Sigmoid colon (tissue), 7 donors: ENCODE data around the gene DERA. TPM values are rescaled to one million over a fixed set of nuclear protein-coding genes. Genes with fewer than 3 reads are reported as not detected.

Experiments used
- DNase-seq: peaks from one replicate; pipeline ENCODE4 v3.0.0-alpha.2; 2019
- H3K27ac ChIP-seq, 4 donors: fragments of 200-600 bp; sonication (generic); one replicate each; pipeline ENCODE4 v1.5.1; 2016 to 2019; ENCODE audit warnings: mild to moderate bottlenecking in 1 of 4
- H3K27me3 ChIP-seq, 3 donors: fragments of 200-600 bp; sonication (generic); one replicate each; pipeline ENCODE4 v1.5.1; 2019; ENCODE audit warnings: mild to moderate bottlenecking in 1 of 3
- H3K36me3 ChIP-seq, 4 donors: fragments of 200-600 bp; sonication (generic); one replicate each; pipeline ENCODE4 v1.5.1; 2016 to 2019
- H3K4me1 ChIP-seq, 4 donors: fragments of 200-600 bp; sonication (generic); one replicate each; pipeline ENCODE4 v1.5.1; 2017 to 2019
- H3K4me3 ChIP-seq, 4 donors: fragments of 200-600 bp; sonication (generic); one replicate each; pipeline ENCODE4 v1.5.1; 2017 to 2019; ENCODE audit warnings: mild to moderate bottlenecking in 2 of 4, moderate library complexity in 1 of 4
- H3K9me3 ChIP-seq, 4 donors: fragments of 200-600 bp in 3 of 4; sonication (generic) in 3 of 4; one replicate each; pipeline versions ENCODE4 v1.5.1 to v1.6.1; 2013 to 2019
- CTCF ChIP-seq, 4 experiments: fragments of 450-650 bp in 3 of 4; fragments of 200-600 bp in 1 of 4; IDR thresholded peaks; one replicate each; pipeline ENCODE4 v1.5.1; 2016 to 2019; ENCODE audit warnings: antibody characterized with exemption in 4 of 4, mild to moderate bottlenecking in 3 of 4, moderate library complexity in 2 of 4
- EP300 ChIP-seq, 4 donors: sonication (generic); formaldehyde crosslinking; IDR thresholded peaks; one replicate each; pipeline ENCODE4 v1.6.1; 2017; ENCODE audit warnings: antibody characterized with exemption in 4 of 4
- POLR2A ChIP-seq, 2 donors: fragments of 450-650 bp; IDR thresholded peaks; one replicate each; pipeline ENCODE4 v1.6.1; 2016; ENCODE audit warnings: antibody characterized with exemption in 2 of 2, mild to moderate bottlenecking in 2 of 2, moderate library complexity in 2 of 2
- POLR2AphosphoS5 ChIP-seq, 4 donors: sonication (generic); formaldehyde crosslinking; IDR thresholded peaks; one replicate each; pipeline ENCODE4 v1.6.1; 2017; ENCODE audit warnings: antibody characterized with exemption in 4 of 4
- WGBS, 2 donors: extraction: QIAGEN DNeasy Blood & Tissue Kit; methylation state at CpG; one replicate each; pipeline ENCODE4 v1.1.7; 2013; 5-methylcytosine and 5-hydroxymethylcytosine counted together
- intact Hi-C: fragments of 100-400 bp; cut with DNase I; formaldehyde crosslinking; loops from one replicate; pipeline ENCODE4 v1.15.1; 2023
- polyA plus RNA-seq, 3 donors: library from polyadenylated mRNA; stranded (reverse); fragments of 200-250 nt; gene quantifications; one replicate each; pipeline ENCODE4 v1.2.3, GENCODE V29; 2013
- total RNA-seq, 4 donors: library from RNA; depleted of rRNA; stranded (reverse); fragments of >200 nt; gene quantifications; one replicate each; pipeline ENCODE4 v1.1.0, GENCODE V29; 2016
- donor health status: healthy with polysubstance abuse.
- donor health status: Bipolar disorder and iron deficiency.
- donor health status: healthy.

DERA gene
- total and polyA plus RNA-seq, 7 donors: 26.6 to 106 (median 46.4) TPM

GRCh38 chr12:16062611-16063010 is 151.5 kb downstream of the DERA start:
- TF ChIP-seq POLR2A (IDR thresholded peaks at IDR 0.05): no peak
- no peak for TF ChIP-seq CTCF (IDR thresholded peaks at IDR 0.05)
- TF ChIP-seq POLR2AphosphoS5 (IDR thresholded peaks at IDR 0.05): no peak
- no peak for TF ChIP-seq EP300 (IDR thresholded peaks at IDR 0.05)

DNA sequence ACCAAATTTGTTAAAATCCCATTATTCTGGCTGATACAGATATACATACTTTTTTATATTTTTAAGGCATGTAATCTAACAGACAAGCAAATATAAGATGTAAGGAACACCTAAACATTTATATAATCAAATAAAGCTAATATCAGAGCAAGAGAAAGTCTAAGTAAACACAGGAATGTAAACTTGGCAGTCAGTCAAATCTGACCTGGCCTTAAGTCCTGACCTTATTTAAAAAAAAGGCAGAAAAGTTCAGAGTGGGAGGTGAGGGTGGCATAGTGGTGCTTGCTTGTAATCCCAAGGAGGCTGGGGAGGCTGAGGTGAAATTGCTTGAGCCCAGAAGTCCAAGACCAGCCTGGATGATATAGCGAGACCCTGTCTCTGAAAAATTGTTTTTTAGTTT is 152.6 kb downstream of the DERA start:
- no peaks in the 10 kb centered on the region for H3K9me3 ChIP-seq
- intact Hi-C loops: no loop called here
- no peaks in the 10 kb centered on the region for H3K36me3 ChIP-seq
- no peak for DNase-seq
- H3K4me3 ChIP-seq: no peak overlapping the region
- 91 to 95% methylated on average over 1 of the region's 1 CpG for WGBS, 2 donors
- H3K27me3 ChIP-seq: no peaks in the 10 kb centered on the region
- no peak overlapping the region for H3K27ac ChIP-seq
- H3K4me1 ChIP-seq: no peaks in the 10 kb centered on the region
- TF ChIP-seq POLR2A (IDR thresholded peaks at IDR 0.05) (no peak), EP300 (IDR thresholded peaks at IDR 0.05) (no peak), POLR2AphosphoS5 (IDR thresholded peaks at IDR 0.05) (no peak), CTCF (IDR thresholded peaks at IDR 0.05) (no peak)

More at GRCh38 chr12:16062611-16063010, 151.5 kb downstream of the DERA start:
- Histone ChIP-seq H3K27me3 (no peaks in the 10 kb centered on the region), H3K36me3 (no peaks in the 10 kb centered on the region), H3K27ac (no peak overlapping the region), H3K4me3 (no peak overlapping the region), H3K9me3 (no peaks in the 10 kb centered on the region), H3K4me1 (no peaks in the 10 kb centered on the region)
- DNase-seq: no peak
- intact Hi-C loops: no loop called here
- WGBS, 2 donors: 88 to 96% methylated on average over 1 of the region's 1 CpG

GRCh38 chr12:16070113-16070512 is 159.0 kb downstream of the DERA start:
- no peak for TF ChIP-seq EP300 (IDR thresholded peaks at IDR 0.05)
- TF ChIP-seq CTCF (IDR thresholded peaks at IDR 0.05): no peak
- no peak for TF ChIP-seq POLR2AphosphoS5 (IDR thresholded peaks at IDR 0.05)
- TF ChIP-seq POLR2A (IDR thresholded peaks at IDR 0.05): no peak
- H3K27ac ChIP-seq: no peak overlapping the region
- intact Hi-C loops: no loop called here
- no peaks in the 10 kb centered on the region for H3K9me3 ChIP-seq
- H3K36me3 ChIP-seq: no peaks in the 10 kb centered on the region
- no peaks in the 10 kb centered on the region for H3K4me1 ChIP-seq
- H3K27me3 ChIP-seq: no peaks in the 10 kb centered on the region
- no peak for DNase-seq
- no peak overlapping the region for H3K4me3 ChIP-seq
- WGBS, 2 donors: 34 to 52% methylated on average over 5 of the region's 5 CpGs

DNA sequence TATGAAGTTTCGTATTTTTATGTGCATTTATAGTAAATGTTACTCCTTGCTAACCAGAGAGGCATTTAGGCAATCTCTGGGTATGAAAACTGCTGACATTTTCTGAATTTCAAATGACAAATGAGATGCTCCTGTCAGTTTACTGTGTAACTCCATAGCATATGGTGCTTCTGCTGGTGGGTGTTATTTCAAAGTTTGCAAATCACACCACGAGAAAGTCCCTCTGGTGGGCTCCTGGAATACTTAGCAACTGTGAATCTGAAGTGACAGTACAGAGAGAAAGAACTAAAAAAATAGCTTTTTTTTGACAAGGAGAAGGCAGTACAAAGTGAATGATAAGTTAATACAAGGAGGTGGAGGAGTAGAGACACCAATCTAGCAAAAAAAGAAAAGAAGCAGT is 161.5 kb downstream of the DERA start:
- no peaks in the 10 kb centered on the region for H3K27me3 ChIP-seq
- DNase-seq: no peak
- TF ChIP-seq CTCF (IDR thresholded peaks at IDR 0.05) (no peak), POLR2A (IDR thresholded peaks at IDR 0.05) (no peak), EP300 (IDR thresholded peaks at IDR 0.05) (no peak), POLR2AphosphoS5 (IDR thresholded peaks at IDR 0.05) (no peak)
- intact Hi-C loops: no loop called here
- H3K36me3 ChIP-seq: no peaks in the 10 kb centered on the region
- H3K4me1 ChIP-seq: no peaks in the 10 kb centered on the region
- H3K27ac ChIP-seq: no peak overlapping the region
- no peaks in the 10 kb centered on the region for H3K9me3 ChIP-seq
- 88 to 90% methylated on average over 2 of the region's 2 CpGs for WGBS, 2 donors
- no peak overlapping the region for H3K4me3 ChIP-seq

DNA sequence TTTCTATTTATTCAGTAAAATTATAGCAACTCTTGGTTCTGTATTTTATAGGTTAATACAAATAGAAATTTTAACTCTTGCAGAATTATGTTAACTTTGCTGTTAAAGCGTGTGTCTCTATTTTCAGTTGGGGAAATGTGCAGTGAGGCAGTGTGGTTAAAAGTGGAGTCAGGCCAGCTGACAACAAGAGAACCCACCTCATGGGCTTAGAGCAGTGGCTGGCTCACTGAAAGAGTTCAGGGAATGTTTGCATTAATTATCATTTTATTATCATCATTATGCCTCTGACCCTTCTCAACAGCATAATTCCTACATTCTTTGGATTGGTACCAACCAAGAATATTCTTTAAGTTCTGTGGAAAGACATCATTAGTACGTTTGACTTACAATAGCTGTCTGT is 163.8 kb downstream of the DERA start:
- H3K27ac ChIP-seq: no peak overlapping the region
- H3K4me1 ChIP-seq: no peaks in the 10 kb centered on the region
- WGBS, 2 donors: 76 to 84% methylated on average over 2 of the region's 2 CpGs
- DNase-seq: no peak
- no peaks in the 10 kb centered on the region for H3K27me3 ChIP-seq
- no peak overlapping the region for H3K4me3 ChIP-seq
- TF ChIP-seq EP300 (IDR thresholded peaks at IDR 0.05): no peak
- no peak for TF ChIP-seq CTCF (IDR thresholded peaks at IDR 0.05)
- no peak for TF ChIP-seq POLR2A (IDR thresholded peaks at IDR 0.05)
- TF ChIP-seq POLR2AphosphoS5 (IDR thresholded peaks at IDR 0.05): no peak
- H3K36me3 ChIP-seq: no peaks in the 10 kb centered on the region
- no peaks in the 10 kb centered on the region for H3K9me3 ChIP-seq
- intact Hi-C loops: no loop called here
